GM19467 (cell line): ENCODE measurements around the gene ADGRV1.
"Not testable (repeated sequence)": the region's sequence is repeated elsewhere in the genome, so short reads cannot be mapped to it uniquely, and the experiment has no call there.

ENCODE experiments used
- ATAC-seq: cut with Tn5 transposase; IDR thresholded peaks from one replicate; pipeline ENCODE4 v1.9.1; 2021; ENCODE audit warnings: mild to moderate bottlenecking, moderate library complexity; ENCODE audit not compliant: unreplicated experiment

ADGRV1 gene

GRCh38 chr5:90897618-90898017 is 339.0 kb downstream of the ADGRV1 start:
- ATAC-seq = no peak

- no peak for ATAC-seq
These were observed 339.9 kb downstream of the ADGRV1 start for GRCh38 chr5:90898326-90899013.

GRCh38 chr5:90899014-90899604 is 340.5 kb downstream of the ADGRV1 start:
- no peak for ATAC-seq

GRCh38 chr5:90901261-90901660 is 342.7 kb downstream of the ADGRV1 start:
- ATAC-seq = no peak

GRCh38 chr5:90902170-90902569 is 343.6 kb downstream of the ADGRV1 start:
- ATAC-seq = no peak

GRCh38 chr5:90902651-90903386 is 344.2 kb downstream of the ADGRV1 start:
- ATAC-seq = no peak

- ATAC-seq = no peak
These were observed 350.5 kb downstream of the ADGRV1 start for GRCh38 chr5:90909101-90909503.

GRCh38 chr5:90909940-90910339 is 351.3 kb downstream of the ADGRV1 start:
- no peak for ATAC-seq

- ATAC-seq = no peak
These were observed 352.6 kb downstream of the ADGRV1 start for GRCh38 chr5:90911169-90911568.

GRCh38 chr5:90912476-90912875 is 353.9 kb downstream of the ADGRV1 start:
- no peak for ATAC-seq

GRCh38 chr5:90915393-90915792 is 356.8 kb downstream of the ADGRV1 start:
- no peak for ATAC-seq

- no peak for ATAC-seq
These were observed 358.6 kb downstream of the ADGRV1 start for GRCh38 chr5:90916947-90917800.

- no peak for ATAC-seq
These were observed 359.5 kb downstream of the ADGRV1 start for GRCh38 chr5:90917928-90918668.

GRCh38 chr5:90921418-90921973 is 362.9 kb downstream of the ADGRV1 start:
- no peak for ATAC-seq

- not testable (repeated sequence) for ATAC-seq
These were observed 365.6 kb downstream of the ADGRV1 start for GRCh38 chr5:90924222-90924621.

GRCh38 chr5:90929013-90929839 is 370.6 kb downstream of the ADGRV1 start:
- ATAC-seq = not testable (repeated sequence)

- ATAC-seq = no peak
These were observed 371.5 kb downstream of the ADGRV1 start for GRCh38 chr5:90930062-90930461.

GRCh38 chr5:90930756-90931431 is 372.3 kb downstream of the ADGRV1 start:
- ATAC-seq = no peak
